PC-3 (cell line): ENCODE data around the gene PAN3. TPM values are rescaled to one million over a fixed set of nuclear protein-coding genes. Genes with fewer than 3 reads are reported as not detected.

Experiments
- ATAC-seq: fragments of 200-7000 bp; cut with Tn5 transposase; 2 replicates; pipeline ENCODE4 v1.9.1; 2020; ENCODE audit warnings: mild to moderate bottlenecking, moderate library complexity
- Bru-seq: library from RNA; stranded (reverse); fragments of 400-500 nt; gene quantifications from one replicate; lab custom pipeline; 2021; lab: Mats Ljungman, UMichigan
- BruChase-seq, 2 experiments: library from RNA; stranded (reverse); fragments of 400-500 nt; gene quantifications; one replicate each; lab custom pipeline; 2021; lab: Mats Ljungman, UMichigan
- BruUV-seq: library from RNA; stranded (reverse); fragments of 400-500 nt; replicated peaks from 2 replicates; lab custom pipeline; 2021; lab: Mats Ljungman, UMichigan
- CTCF ChIA-PET: fragments of 300-600 bp; sonication (Branson Sonifier 250); formaldehyde crosslinking; loops from one replicate; lab custom pipeline; 2022; ENCODE audit warnings: antibody characterized with exemption; lab: Charles Lee
- POLR2A ChIA-PET: fragments of 300-600 bp; sonication (Branson Sonifier 250); formaldehyde crosslinking; loops from one replicate; lab custom pipeline; 2022; ENCODE audit warnings: antibody characterized with exemption; ENCODE audit not compliant: unreplicated experiment; lab: Charles Lee
- DNase-seq: peaks from one replicate; pipeline ENCODE4 v3.0.0-alpha.2; 2015
- H2AFZ ChIP-seq: fragments of 300-600 bp; sonication (generic); 2 replicates; pipeline ENCODE4 v1.6.0; 2016; ENCODE audit warnings: antibody characterized with exemption, low read length
- H3F3A ChIP-seq: fragments of 300-600 bp; sonication (generic); one replicate; pipeline ENCODE4 v1.6.0; 2017; ENCODE audit warnings: antibody characterized with exemption, low read length, control low read depth, mild to moderate bottlenecking; ENCODE audit not compliant: unreplicated experiment
- H3K27ac ChIP-seq: fragments of 300-600 bp; sonication (generic); 2 replicates; pipeline ENCODE4 v1.5.1; 2016; ENCODE audit warnings: mild to moderate bottlenecking, low read length
- H3K27me3 ChIP-seq: fragments of 300-600 bp; sonication (generic); 2 replicates; pipeline ENCODE4 v1.6.1; 2016; ENCODE audit warnings: low read length, mixed read lengths
- H3K36me3 ChIP-seq: fragments of 300-600 bp; sonication (generic); 2 replicates; pipeline ENCODE4 v1.6.1; 2016; ENCODE audit warnings: low read depth, mixed run types, low read length, mixed read lengths
- H3K4me1 ChIP-seq: fragments of 300-600 bp; sonication (generic); 2 replicates; pipeline ENCODE4 v1.5.1; 2016; ENCODE audit warnings: low read length; ENCODE audit not compliant: insufficient read depth
- H3K4me2 ChIP-seq: fragments of 300-600 bp; sonication (generic); 2 replicates; pipeline ENCODE4 v1.6.0; 2016; ENCODE audit warnings: low read length
- H3K4me3 ChIP-seq: fragments of 300-600 bp; sonication (generic); 2 replicates; pipeline ENCODE4 v1.5.1; 2016; ENCODE audit warnings: mild to moderate bottlenecking, low read length, mixed read lengths
- H3K79me2 ChIP-seq: fragments of 300-600 bp; sonication (generic); 2 replicates; pipeline ENCODE4 v1.6.1; 2017; ENCODE audit warnings: low read length, mixed read lengths
- H3K9ac ChIP-seq: fragments of 300-600 bp; sonication (generic); 2 replicates; pipeline ENCODE4 v1.6.0; 2016; ENCODE audit warnings: mild to moderate bottlenecking, low read length
- H3K9me2 ChIP-seq: fragments of 300-600 bp; sonication (generic); replicated peaks from 2 replicates; pipeline ENCODE4 v1.6.1; 2016; ENCODE audit warnings: mixed run types, low read length, mixed read lengths
- H3K9me3 ChIP-seq: fragments of 300-600 bp; sonication (generic); 2 replicates; pipeline ENCODE4 v1.6.1; 2016; ENCODE audit warnings: low read length, mixed read lengths
- H4K20me1 ChIP-seq: fragments of 300-600 bp; sonication (generic); 2 replicates; pipeline ENCODE4 v1.6.1; 2016; ENCODE audit warnings: low read length, mixed read lengths
- CTCF ChIP-seq: fragments of 300-600 bp; sonication (generic); conservative IDR thresholded peaks from 2 replicates; pipeline ENCODE4 v1.5.1; 2017; ENCODE audit warnings: antibody characterized with exemption, low read depth, mild to moderate bottlenecking, low read length
- EZH2 ChIP-seq: fragments of 300-600 bp; sonication (generic); IDR thresholded peaks from one replicate; pipeline ENCODE4 v1.6.1; 2017; ENCODE audit warnings: antibody characterized with exemption, mild to moderate bottlenecking, low read length; ENCODE audit not compliant: unreplicated experiment
- EZH2phosphoT487 ChIP-seq: fragments of 300-600 bp; sonication (generic); IDR thresholded peaks from 2 replicates; pipeline ENCODE4 v1.6.1; 2018; ENCODE audit warnings: mild to moderate bottlenecking, antibody characterized with exemption, low read length, borderline replicate concordance
- intact Hi-C: fragments of 100-400 bp; cut with micrococcal nuclease; formaldehyde crosslinking; loops from 2 replicates; pipeline ENCODE4 v1.9.0; 2023
- long read RNA-seq: library from polyadenylated mRNA; unstranded; transcript quantifications from one replicate; pipeline ENCODE4 v2.0.0, GENCODE V29; 2021; ENCODE audit not compliant: unreplicated experiment
- total RNA-seq: library from RNA; depleted of rRNA; stranded (reverse); fragments of >200 nt; gene quantifications from 2 replicates; pipeline ENCODE4 v1.2.3, GENCODE V29; 2014; rRNA removed

Gene PAN3
- total RNA-seq: 14.6 and 21.8 TPM in 2 replicates
- percentile 86 among the genes with signal in this experiment for Bru-seq, nascent RNA
- percentile 77 among the genes with signal in this experiment for BruChase-seq, experiment 1, labeled RNA remaining after a 6-hour chase
- percentile 87 among the genes with signal in this experiment for BruChase-seq, experiment 2, labeled RNA remaining after a 2-hour chase
- long read RNA-seq, full-length matches to known transcripts: 4 of 21 reads
- long read RNA-seq, partial matches to known transcripts: 6 of 21 reads
- long read RNA-seq, other reads (novel, unspliced or antisense): 11 of 21 reads

- no TSS peak for BruUV-seq
- Histone ChIP-seq H3K36me3 (no peaks in the 10 kb centered on the region), H3K4me3 (peak within 1 kb of the TSS; percentile 90), H3K4me1 (peaks cover 7% of the 10 kb centered on the region; the same call in 1 of the 2 replicates), H3K9me3 (no peaks in the 10 kb centered on the region), H3K27me3 (no peaks in the 10 kb centered on the region), H3K27ac (peak within 1 kb of the TSS; percentile 83), H2AFZ (peak within 1 kb of the TSS; percentile 85), H3K4me2 (peak within 1 kb of the TSS; percentile 88), H3K9me2 (no peaks in the 10 kb centered on the region), H3K79me2 (peaks cover 61% of the 10 kb centered on the region), H3K9ac (peak within 1 kb of the TSS; percentile 97), H4K20me1 (peaks cover 28% of the 10 kb centered on the region), H3F3A (no peaks in the 10 kb centered on the region)
- DNase-seq (peak; percentile 83), ATAC-seq (peak; percentile 59)
- ChIA-PET CTCF (no interaction called here), POLR2A (interaction anchor here (0.5 kb wide), 1 partner anchor 85 kb away, joined by 3 read pairs; no protein-coding TSS in a partner anchor)
- no peak for TF ChIP-seq EZH2phosphoT487
- no peak for TF ChIP-seq EZH2
- no peak for TF ChIP-seq CTCF
- intact Hi-C loops: loop anchor here (2.0 kb wide), 1 partner anchor 43 kb away; no protein-coding TSS in a partner anchor
These were observed at the start of gene PAN3 for GRCh38 chr13:28138012-28138755. Gene PAN3, plus strand, starts transcription at chr13:28138545. Its CDS starts 113 bp downstream, at chr13:28138658.

- H3K9ac ChIP-seq: no peak overlapping the region
- no peaks in the 10 kb centered on the region for H3K36me3 ChIP-seq
- no peaks in the 10 kb centered on the region for H3K79me2 ChIP-seq
- H3K27ac ChIP-seq: no peak overlapping the region
- no TSS peak for BruUV-seq
- no peaks in the 10 kb centered on the region for H3K4me1 ChIP-seq
- no peak overlapping the region for H3K4me3 ChIP-seq
- H2AFZ ChIP-seq: no peak overlapping the region
- ChIA-PET POLR2A (no interaction called here), CTCF (no interaction called here)
- intact Hi-C loops: no loop called here
- H3F3A ChIP-seq: no peaks in the 10 kb centered on the region
- no peak for TF ChIP-seq EZH2
- no peak for TF ChIP-seq EZH2phosphoT487
- no peak for TF ChIP-seq CTCF
- no peaks in the 10 kb centered on the region for H4K20me1 ChIP-seq
- no peaks in the 10 kb centered on the region for H3K9me3 ChIP-seq
- H3K4me2 ChIP-seq: no peak overlapping the region
- no peaks in the 10 kb centered on the region for H3K9me2 ChIP-seq
- ATAC-seq (no peak), DNase-seq (no peak)
- H3K27me3 ChIP-seq: peaks cover 13% of the 10 kb centered on the region
These were observed 49.3 kb upstream of the PAN3 start for GRCh38 chr13:28089065-28089464.

GRCh38 chr13:28092431-28092830, 45.9 kb upstream of the PAN3 start:
- H3K9me3 ChIP-seq: no peaks in the 10 kb centered on the region
- H3K27ac ChIP-seq: no peak overlapping the region
- ATAC-seq (no peak), DNase-seq (no peak)
- no peaks in the 10 kb centered on the region for H4K20me1 ChIP-seq
- H3K4me3 ChIP-seq: no peak overlapping the region
- H3K79me2 ChIP-seq: no peaks in the 10 kb centered on the region
- H3K9ac ChIP-seq: no peak overlapping the region
- no peaks in the 10 kb centered on the region for H3F3A ChIP-seq
- no peaks in the 10 kb centered on the region for H3K9me2 ChIP-seq
- BruUV-seq: no TSS peak
- peaks cover 36% of the 10 kb centered on the region for H3K27me3 ChIP-seq
- no peaks in the 10 kb centered on the region for H3K36me3 ChIP-seq
- ChIA-PET CTCF (no interaction called here), POLR2A (no interaction called here)
- no peaks in the 10 kb centered on the region for H3K4me1 ChIP-seq
- intact Hi-C loops: no loop called here
- H2AFZ ChIP-seq: no peak overlapping the region
- TF ChIP-seq EZH2: no peak
- TF ChIP-seq EZH2phosphoT487: no peak
- TF ChIP-seq CTCF: no peak
- H3K4me2 ChIP-seq: no peak overlapping the region
